Tibial nerve (tissue), 4 donors: ENCODE measurements around the gene UFSP1. TPM values are rescaled to one million over a fixed set of nuclear protein-coding genes. Genes with fewer than 3 reads are reported as not detected.

ENCODE experiments used
- DNase-seq, 2 donors: peaks; one replicate each; pipeline ENCODE4 v3.0.0-alpha.2; 2019; ENCODE audit warnings: low spot score in 2 of 2
- H3K27ac ChIP-seq, 4 donors: fragments of 200-600 bp; sonication (generic) in 3 of 4; one replicate each; pipeline ENCODE4 v1.5.1; 2017 to 2019; ENCODE audit warnings: mild to moderate bottlenecking in 1 of 4
- H3K27me3 ChIP-seq, 2 donors: fragments of 200-600 bp; sonication (generic) in 1 of 2; one replicate each; pipeline versions ENCODE4 v1.5.1 to v1.6.0; 2017 to 2019
- H3K36me3 ChIP-seq, 3 donors: fragments of 200-600 bp; sonication (generic); one replicate each; pipeline ENCODE4 v1.5.1; 2018 to 2019
- H3K4me1 ChIP-seq, 4 donors: fragments of 200-600 bp; sonication (generic) in 3 of 4; one replicate each; pipeline ENCODE4 v1.5.1; 2017 to 2019
- H3K4me3 ChIP-seq, 4 donors: fragments of 200-600 bp; sonication (generic) in 3 of 4; one replicate each; pipeline ENCODE4 v1.5.1; 2017 to 2019; ENCODE audit warnings: mild to moderate bottlenecking in 1 of 4, moderate library complexity in 1 of 4
- H3K9me3 ChIP-seq, 4 donors: fragments of 200-600 bp; sonication (generic) in 3 of 4; one replicate each; pipeline ENCODE4 v1.5.1; 2017 to 2019
- CTCF ChIP-seq, 5 experiments: fragments of 200-600 bp in 3 of 5; fragments of 450-650 bp in 2 of 5; sonication (generic) in 3 of 5; IDR thresholded peaks; one replicate each; pipeline ENCODE4 v1.5.1; 2016 to 2019; ENCODE audit warnings: antibody characterized with exemption in 5 of 5, mild to moderate bottlenecking in 3 of 5, moderate library complexity in 2 of 5
- EP300 ChIP-seq, 2 donors: sonication (generic); formaldehyde crosslinking; IDR thresholded peaks; one replicate each; pipeline ENCODE4 v1.6.1; 2017; ENCODE audit warnings: antibody characterized with exemption in 2 of 2, mild to moderate bottlenecking in 1 of 2
- POLR2A ChIP-seq, 2 donors: fragments of 450-650 bp; IDR thresholded peaks; one replicate each; pipeline ENCODE4 v1.6.1; 2017; ENCODE audit warnings: antibody characterized with exemption in 2 of 2, mild to moderate bottlenecking in 2 of 2, moderate library complexity in 2 of 2
- WGBS, 2 donors: methylation state at CpG; one replicate each; pipeline ENCODE4 v1.1.5; 2018; 5-methylcytosine and 5-hydroxymethylcytosine counted together
- total RNA-seq, 4 donors: library from RNA; depleted of rRNA; stranded (reverse); fragments of >200 nt; gene quantifications; one replicate each; pipeline ENCODE4 v1.1.0, GENCODE V29; 2016

Gene UFSP1
- total RNA-seq, 4 donors from 2014 or later: 2.8 to 13.3 (median 5.0) TPM

DNA sequence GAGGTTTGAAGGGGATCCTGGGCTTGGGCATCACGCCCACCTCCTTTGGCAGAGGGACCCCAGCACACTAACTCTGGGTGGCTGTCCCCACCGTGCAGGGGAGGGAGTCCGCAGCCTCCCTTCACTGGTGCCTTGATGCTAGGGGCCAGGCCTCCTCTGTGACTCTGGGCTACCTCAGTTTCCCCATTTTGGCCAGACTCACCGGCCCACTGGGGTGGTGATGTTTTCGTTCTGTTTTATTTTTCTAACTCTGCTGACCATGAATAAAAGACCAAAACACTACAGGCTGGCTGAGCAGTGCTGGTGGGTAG is 22.8 kb downstream of the UFSP1 start:
- Histone ChIP-seq H3K4me3 (peak overlapping the region; percentile 68 to 89 (median 84)), H3K36me3 (peaks cover 0 to 56% (median 0%) of the 10 kb centered on the region in 3 donors), H3K9me3 (no peaks in the 10 kb centered on the region), H3K27ac (peak overlapping the region; percentile 96 to 99 (median 98)), H3K4me1 (peaks cover 0 to 48% (median 30%) of the 10 kb centered on the region in 4 donors), H3K27me3 (no peaks in the 10 kb centered on the region)
- no peak for DNase-seq
- no peak for TF ChIP-seq POLR2A (IDR thresholded peaks at IDR 0.05)
- no peak for TF ChIP-seq CTCF (IDR thresholded peaks at IDR 0.05)
- no peak for TF ChIP-seq EP300 (IDR thresholded peaks at IDR 0.05)
- 26 to 41% methylated on average over 4 to 5 of the region's 5 CpGs for WGBS, 2 donors

DNA sequence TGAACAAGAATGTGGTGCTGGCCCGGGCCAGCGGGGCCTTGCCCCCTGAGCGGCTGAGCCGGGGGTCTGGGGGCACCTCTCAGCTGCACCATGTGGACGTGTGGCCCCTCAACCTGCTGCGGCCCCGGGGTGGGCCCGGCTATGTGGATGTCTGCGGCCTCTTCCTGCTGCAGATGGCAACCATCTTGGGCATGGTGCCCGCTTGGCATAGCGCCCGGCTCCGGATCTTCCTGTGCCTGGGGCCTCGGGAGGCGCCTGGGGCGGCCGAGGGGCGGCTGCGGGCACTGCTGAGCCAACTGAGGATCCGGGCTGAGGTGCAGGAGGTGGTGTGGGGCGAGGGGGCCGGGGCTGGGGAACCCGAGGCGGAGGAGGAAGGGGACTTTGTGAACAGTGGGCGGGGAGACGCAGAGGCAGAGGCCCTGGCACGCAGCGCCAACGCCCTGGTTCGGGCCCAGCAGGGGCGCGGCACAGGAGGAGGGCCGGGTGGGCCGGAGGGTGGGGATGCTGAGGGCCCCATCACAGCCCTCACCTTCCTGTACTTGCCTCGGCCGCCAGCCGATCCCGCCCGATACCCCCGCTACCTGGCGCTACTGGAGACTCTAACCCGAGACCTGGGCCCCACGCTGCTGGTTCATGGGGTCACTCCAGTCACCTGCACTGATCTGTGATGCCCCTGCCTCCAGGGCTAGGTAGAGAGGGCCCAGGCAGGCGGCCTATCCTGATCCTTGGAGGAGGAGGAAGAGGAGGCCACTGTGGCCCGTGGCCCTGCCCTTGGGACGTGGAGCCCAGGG is 23.4 kb downstream of the UFSP1 start:
- no peaks in the 10 kb centered on the region for H3K27me3 ChIP-seq
- H3K4me1 ChIP-seq: peaks cover 0 to 48% (median 30%) of the 10 kb centered on the region in 4 donors
- no peaks in the 10 kb centered on the region for H3K9me3 ChIP-seq
- H3K36me3 ChIP-seq: peaks cover 0 to 56% (median 0%) of the 10 kb centered on the region in 3 donors
- H3K27ac ChIP-seq: peak overlapping the region; percentile 96 to 99 (median 98)
- TF ChIP-seq CTCF (IDR thresholded peaks at IDR 0.05): no peak
- peak in 1 of 2 donors; percentile 33 for TF ChIP-seq EP300 (IDR thresholded peaks at IDR 0.05)
- 65 to 83% methylated on average over 2 to 30 of the region's 46 CpGs for WGBS, 2 donors
- peak; percentile 67 to 69 for DNase-seq
- H3K4me3 ChIP-seq: peak overlapping the region; percentile 68 to 89 (median 84)

- DNase-seq: no peak
- TF ChIP-seq POLR2A (IDR thresholded peaks at IDR 0.05) (no peak), EP300 (IDR thresholded peaks at IDR 0.05) (no peak), CTCF (IDR thresholded peaks at IDR 0.05) (no peak)
- Histone ChIP-seq H3K4me3 (peak overlapping the region in 2 of 4 donors; percentile 83 to 89), H3K27ac (peak overlapping the region; percentile 96 to 99 (median 98)), H3K27me3 (no peaks in the 10 kb centered on the region), H3K4me1 (peaks cover 0 to 48% (median 30%) of the 10 kb centered on the region in 4 donors), H3K9me3 (no peaks in the 10 kb centered on the region), H3K36me3 (peaks cover 0 to 56% (median 0%) of the 10 kb centered on the region in 3 donors)
- 84 to 85% methylated on average over 17 of the region's 17 CpGs for WGBS, 2 donors
These were observed 24.1 kb downstream of the UFSP1 start for GRCh38 chr7:100865372-100865911.

- Histone ChIP-seq H3K9me3 (no peaks in the 10 kb centered on the region), H3K4me1 (peaks cover 0 to 43% (median 30%) of the 10 kb centered on the region in 4 donors), H3K27me3 (no peaks in the 10 kb centered on the region), H3K4me3 (no peak overlapping the region), H3K36me3 (peaks cover 0 to 61% (median 0%) of the 10 kb centered on the region in 3 donors), H3K27ac (no peak overlapping the region)
- DNase-seq: no peak
- 90 to 91% methylated on average over 12 of the region's 12 CpGs for WGBS, 2 donors
- TF ChIP-seq CTCF (IDR thresholded peaks at IDR 0.05): no peak
These were observed 25.2 kb downstream of the UFSP1 start for GRCh38 chr7:100864263-100864845.
